HG02588 (cell line): Measurements from ENCODE around the gene ZEB2.
A peak's percentile ranks its signal among the peaks of the same experiment; 100 is the strongest.

Experiments used
- ATAC-seq: cut with Tn5 transposase; IDR thresholded peaks from one replicate; pipeline ENCODE4 v1.9.1; 2021; ENCODE audit warnings: mild to moderate bottlenecking, moderate library complexity; ENCODE audit not compliant: unreplicated experiment

ZEB2 gene

DNA sequence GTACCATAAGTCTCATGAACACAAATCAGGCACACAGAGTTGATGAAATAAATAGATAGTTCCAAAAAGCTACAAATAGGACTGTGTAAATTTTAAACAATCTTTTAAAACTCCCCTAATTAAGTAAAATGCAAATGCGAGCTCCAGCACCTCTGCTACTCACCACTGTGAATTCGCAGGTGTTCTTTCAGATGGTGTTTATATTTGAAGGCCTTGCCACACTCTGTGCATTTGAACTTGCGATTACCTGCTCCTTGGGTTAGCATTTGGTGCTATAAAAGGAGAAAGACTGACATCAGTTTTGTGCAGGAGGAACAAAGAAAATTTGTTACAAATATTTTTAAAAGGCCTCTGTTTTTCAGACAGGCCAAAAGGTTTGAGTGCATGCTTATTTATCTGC is 118.9 kb downstream of the ZEB2 start:
- ATAC-seq = no peak

DNA sequence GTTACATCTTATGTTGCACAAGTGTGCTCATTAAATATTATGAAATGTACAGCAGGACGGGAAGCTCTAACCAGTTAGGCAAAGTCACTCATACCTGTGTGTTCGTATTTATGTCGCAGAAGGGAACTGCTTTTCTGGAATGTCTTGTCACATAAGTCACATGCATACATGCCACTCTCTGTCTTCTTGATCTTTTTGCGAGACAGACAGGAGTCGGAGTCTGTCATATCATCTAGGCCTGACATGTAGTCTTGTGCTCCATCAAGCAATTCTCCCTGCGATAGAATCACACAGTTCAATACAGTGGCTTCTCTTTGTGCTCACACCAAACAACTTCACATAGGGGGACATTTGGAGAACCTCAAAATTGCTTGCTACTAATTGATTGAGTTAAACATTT is 123.6 kb downstream of the ZEB2 start:
- no peak for ATAC-seq

DNA sequence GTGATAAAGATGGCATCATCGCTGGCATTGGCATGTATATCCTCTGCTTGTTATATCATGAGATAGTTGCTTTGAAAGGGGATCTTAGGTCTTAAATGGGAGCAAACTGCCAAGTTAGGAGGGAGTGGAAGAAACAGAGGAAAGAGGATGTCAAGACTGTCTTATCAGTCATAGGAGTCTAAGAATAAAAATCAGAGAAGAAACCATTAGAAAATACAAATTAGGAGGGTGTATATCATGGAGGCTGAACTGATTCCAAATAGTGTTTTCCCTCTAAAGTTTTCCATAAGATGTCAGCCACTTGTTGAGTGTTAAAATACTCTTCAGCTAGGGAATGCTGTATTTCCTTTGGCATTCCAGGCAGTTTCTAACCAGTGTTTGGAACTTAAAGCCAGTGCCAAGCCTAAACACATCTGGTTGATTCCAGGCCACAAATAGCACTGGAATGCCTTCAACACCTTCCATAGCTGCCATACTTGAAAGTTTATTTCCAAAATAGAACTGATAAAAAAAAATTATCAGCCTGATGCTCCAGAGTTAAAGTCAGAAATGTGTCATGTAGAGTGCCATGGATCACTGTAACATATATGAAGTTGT is 129.4 kb downstream of the ZEB2 start:
- no peak for ATAC-seq

DNA sequence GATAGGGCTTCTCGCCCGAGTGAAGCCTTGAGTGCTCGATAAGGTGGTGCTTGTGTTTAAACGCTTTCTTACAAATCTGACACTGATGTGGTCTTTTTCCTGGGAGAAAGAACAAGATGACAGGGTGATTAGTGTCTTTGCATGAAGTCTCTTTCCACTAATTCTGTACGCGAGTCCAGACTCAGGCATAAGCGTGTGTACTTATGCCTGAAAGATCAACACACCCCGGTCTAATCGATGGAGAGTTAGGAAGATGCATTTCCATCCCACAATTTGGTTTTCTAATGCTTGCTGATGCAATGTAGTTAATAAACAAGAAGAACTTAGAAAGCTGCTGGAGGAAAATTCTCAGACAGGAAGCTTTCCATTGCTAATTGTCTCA is 130.0 kb downstream of the ZEB2 start:
- ATAC-seq = no peak

DNA sequence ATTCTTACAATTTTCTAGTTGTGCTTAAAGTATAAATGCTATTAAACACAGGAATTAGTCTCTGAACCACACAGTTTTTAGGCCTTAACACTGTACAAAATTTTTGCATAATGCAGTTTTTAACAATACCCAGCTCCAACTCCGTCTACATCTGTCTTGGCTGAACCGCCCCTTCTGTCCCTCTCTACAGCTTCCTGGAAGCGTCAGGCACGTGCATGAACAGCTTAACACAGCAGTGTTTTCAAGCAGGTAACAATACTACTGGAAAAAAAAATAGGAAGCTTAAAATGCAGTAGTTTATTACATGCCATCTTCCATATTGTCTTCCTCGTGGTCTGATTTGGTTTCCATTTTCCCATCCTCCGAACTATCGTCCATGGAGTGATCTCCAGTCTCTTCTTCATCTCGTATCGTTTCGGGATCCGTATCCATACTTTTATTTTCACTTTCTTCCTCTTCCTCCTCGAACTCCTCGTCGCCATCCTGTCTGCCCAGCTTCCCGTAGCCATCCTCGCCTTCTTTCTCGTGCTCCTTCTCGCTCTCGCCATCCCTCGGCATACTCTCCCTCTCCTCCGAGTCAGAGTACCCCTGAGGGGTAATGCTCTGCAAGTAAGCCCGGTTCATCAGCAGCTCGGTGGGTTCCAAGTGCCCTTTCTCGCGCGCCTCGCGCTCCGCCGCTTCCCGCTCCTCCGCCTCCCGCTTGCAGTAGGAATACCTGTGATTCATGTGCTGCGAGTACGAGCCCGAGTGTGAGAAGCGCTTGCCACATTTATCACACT is 130.6 kb downstream of the ZEB2 start:
- no peak for ATAC-seq

DNA sequence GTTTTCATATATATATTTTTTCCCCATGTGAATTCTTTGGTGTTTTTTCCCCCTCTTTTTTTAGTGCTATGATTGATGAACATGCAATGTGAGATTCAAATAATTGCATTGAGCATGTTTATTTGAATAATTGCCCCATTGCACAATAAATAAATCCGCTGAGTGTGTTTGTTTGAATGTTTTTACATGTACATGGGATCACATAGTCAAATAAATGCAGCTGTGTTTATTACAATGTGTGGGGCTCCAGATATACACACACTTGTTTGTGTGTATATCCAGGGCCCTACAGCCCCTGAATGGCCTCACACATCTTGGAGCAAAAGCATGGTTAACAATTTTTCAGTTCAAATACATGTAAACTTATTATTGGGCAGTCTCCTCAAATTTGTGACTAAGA is 134.5 kb downstream of the ZEB2 start:
- ATAC-seq = no peak

DNA sequence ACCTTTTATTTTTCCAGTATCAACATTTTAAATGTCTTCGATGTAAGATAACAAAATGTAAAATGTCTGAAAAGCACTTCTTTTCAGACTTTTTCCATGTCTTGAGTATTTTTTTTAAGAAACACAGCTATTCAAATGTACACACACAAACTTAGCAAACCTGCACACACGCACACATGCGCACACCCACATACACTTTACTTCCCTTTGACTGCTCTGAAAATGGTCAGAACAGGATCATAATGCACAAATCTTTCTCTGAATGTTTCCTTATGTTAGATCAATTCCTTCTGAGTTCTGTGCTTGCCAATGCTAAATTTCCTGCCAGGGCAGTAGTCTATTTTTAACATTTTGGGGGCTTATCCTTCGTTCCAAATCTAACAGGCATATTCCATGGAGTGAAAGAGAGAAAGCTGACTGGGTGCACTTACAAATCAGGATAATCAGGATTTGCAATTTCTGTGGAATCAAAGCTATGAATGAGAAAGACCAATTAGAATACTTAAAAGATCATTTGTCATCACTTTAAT is 136.3 kb downstream of the ZEB2 start:
- no peak for ATAC-seq

DNA sequence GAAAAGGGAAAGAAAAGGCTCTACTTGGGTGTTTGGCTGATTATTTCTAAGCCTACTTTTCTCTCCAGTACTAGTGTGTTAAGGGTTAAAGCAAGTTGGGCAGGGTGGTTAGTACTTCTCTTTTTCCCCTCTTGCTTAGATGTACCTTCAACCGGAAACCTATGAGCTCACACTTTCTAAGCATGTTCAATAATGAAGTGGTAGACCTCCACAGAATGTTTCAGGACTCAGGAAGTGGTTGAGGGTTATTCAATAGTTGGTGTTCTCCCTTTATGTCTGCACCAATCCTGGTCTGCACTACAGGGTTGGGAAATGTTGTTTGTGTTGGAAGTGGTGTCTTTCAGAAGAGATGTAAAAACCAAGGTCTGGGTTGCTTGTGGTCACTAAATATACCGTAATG is 137.1 kb downstream of the ZEB2 start:
- peak; percentile 98 for ATAC-seq

DNA sequence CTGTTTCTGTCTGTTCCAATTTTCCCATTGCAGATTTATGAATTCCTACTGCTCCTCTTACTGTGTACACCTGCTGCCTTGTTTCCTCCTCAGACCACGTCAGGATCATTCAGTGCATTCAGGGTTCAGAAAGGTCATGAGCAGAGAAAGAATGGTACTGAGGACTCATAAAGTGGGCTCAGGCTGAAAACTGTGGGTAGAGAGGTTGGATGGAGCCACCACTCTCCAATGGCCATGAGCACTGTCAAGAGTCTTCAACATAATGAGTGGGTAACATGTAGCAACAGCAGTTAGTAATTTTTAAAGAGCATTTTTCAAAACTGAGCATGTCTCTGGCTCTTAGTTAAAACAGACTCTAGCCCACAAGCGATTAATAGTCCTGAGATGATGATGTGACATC is 138.2 kb downstream of the ZEB2 start:
- ATAC-seq = no peak

DNA sequence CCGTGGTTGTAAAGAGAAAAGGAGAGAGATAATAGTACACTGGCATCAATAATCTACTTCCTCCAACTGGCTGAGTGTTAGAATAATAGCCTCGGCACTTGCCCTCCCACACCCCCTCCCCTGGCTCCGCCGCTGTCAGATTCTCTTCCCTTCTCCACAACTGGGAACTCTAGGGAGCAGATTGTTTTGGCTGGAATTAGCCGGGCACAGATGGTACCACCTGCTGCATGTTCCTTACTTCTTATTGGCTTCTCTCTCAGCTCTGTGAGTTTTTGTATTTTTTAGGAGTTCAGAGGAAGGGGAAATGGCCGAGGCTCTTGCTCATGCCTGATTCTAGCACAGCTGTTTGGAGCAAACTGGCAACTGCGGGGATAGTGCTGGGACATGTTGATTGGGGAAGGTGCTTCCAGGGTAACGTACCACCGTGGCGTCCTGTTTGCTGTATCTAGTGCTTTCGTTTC is 140.0 kb downstream of the ZEB2 start:
- ATAC-seq = no peak

DNA sequence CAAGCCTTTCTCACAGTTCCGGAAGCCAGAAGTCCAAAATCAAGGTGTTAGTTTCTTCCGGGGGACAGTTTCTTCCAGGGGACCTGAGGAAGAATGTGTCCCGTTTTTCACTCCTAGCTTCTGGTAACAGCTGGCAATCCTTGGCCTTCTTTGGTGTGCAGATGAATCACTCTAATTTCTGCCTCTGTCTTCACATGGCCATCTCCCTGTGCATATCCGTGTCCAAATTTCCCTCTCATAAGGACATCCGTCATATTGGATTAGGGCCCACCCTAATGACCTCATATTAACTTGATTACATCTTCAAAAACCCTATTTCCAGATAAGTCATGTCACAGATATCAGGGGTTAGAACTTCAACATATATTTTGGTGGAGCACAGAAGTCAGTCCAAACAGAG is 141.4 kb downstream of the ZEB2 start:
- no peak for ATAC-seq

DNA sequence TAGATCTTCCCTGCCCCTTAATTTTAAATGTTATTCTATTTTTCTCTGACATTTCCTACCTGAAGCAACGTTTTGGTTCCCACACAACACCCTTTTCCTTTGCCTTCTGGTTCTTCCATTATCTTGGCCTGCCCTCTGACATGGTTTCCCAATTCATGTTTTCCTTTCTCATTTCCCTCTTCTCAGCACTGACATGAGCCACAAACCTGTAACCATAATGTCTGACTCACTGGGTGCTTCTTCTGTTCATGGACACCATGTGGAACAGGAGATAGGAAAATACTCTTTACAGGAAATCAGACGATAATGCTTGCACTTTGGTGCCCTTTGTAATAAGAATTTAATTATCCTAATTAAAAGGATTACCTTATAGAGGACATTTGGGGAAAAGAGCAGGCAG is 142.0 kb downstream of the ZEB2 start:
- no peak for ATAC-seq

DNA sequence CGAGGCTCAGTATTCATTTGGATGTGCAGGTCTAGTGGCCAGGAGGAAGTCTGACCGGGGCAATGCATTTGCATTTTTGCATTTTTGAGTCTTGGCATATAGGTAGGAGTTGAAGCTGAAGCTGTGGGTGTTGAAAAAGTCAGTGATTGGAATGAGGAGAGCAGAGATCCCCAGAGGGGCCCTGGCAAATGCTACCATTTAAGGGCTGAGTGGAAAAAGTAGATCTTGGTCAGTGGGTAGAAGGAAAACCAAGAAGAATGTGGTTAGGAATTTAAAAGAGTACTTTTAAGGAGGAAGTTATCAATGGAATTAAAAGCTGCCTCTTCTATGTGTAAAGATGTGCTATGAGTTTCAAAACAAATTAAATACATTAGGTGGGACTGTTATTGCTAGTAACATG is 143.0 kb downstream of the ZEB2 start:
- no peak for ATAC-seq

DNA sequence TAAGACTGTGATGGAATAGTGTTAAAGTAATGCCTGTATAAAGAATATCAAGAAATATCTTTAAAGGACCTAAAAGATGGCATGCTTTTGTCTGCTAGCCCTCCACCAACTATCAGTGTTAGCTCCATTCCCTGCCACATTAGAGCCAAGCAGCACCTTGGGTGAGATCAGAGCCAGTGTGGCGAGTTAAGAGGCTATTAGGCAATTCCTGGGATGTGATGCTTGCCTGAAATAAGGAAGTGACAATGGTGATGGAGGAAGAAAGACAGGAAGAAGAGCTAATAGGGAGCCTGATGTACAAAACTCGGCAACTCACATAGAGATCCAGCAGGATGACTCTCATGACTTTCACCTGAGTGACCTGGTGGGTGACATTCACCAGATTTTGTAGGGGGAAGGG is 143.5 kb downstream of the ZEB2 start:
- ATAC-seq = no peak

DNA sequence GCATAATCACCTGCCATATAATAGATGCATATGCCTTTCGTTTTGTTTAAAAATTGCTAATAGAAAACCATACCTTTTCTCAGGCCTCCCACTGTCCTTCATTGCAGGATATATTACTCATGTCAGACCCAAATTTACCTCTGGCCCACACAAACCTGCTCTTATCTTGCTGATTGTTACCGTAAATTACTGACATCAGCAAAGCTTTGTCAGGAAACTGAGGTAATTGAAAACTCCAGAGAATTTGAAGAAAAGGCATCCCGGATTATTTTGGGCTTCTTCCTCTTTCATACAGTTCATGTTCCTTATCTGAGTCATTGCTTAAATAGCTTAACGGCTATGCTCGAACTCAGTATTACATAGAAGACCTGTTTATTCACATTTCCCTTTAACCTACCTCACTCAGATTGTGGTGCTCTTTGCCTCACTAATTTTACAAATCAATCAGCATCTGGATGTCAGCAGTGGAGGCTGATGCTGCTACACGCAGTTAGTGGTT is 145.7 kb downstream of the ZEB2 start:
- ATAC-seq = peak; percentile 61

DNA sequence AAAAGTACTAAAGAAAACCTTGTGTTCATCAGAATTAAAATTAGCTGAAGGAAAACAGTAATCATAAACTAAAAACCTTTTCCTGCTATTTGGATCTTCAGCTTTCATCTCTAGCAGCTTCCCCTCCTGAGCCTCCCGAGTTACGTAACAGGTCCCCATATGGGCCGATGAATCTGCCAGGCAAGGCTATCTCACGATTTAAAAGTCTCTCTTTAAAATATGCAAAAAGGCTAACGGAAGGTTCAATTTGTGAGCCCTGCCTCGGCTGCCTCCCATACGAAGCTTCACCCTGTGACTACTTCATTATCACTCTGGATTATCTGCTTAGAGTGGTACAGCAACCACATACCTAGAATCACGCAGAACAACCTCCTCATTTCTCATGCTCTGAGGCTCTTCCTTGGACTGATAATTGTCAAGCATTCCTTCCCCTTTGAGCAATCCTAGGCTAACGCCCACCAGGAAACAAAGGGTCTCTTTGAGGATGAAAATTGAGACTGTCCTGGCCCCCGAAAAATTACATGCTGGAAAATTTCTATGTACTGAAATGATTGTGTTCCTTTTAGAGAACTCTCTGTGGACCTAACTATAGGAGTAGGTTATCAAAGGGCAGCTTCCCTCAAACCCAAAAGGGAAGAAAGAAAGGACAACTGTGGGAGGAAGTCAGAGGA is 147.4 kb downstream of the ZEB2 start:
- ATAC-seq = no peak

DNA sequence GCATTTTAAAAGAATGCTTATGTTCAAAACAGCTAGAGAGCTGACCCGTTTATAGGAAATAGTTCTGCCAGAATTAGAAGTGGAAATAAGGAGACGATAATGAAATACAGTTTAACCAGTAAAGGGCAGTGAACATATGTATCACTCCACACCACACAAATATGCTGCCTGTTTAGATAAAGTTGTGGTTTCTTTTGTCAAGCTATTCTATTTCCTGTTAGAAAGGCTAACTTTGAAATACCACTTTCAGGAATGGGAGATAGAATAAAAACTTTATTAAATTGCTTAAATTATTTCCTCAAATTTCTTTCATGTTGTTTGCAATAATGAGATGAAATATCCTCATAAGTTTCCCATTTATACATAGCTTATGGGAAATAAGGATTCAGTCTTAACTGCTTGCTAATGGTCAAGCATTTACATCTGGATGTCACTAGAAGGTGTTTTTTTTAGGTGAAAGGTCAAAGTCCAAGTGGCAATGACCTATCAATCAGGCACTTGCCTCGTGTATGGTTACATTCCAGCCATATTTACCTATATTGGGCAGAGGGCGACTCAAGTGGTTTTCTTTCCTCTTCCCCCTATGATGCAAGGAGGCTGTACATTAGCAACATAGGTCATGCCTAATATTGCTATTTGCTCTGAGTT is 148.9 kb downstream of the ZEB2 start:
- no peak for ATAC-seq

DNA sequence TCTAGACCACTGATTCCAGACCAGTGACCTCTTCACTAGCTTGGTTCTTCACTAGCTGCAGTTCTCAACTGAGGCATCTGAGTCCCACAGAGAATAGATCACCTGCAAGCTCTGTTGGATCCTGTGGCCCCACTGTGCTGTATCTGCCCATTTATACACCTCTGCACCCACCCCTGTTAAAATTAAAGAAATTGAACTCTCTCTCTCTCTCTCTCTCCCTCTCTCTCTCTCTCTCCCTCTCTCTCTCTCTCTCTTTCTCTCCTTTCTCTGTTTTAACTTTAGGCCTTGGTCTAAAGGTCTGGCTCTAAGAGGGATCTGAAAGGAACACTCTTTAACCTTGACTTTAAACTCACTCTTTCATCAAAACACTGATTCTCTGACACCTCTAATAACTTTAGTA is 150.5 kb downstream of the ZEB2 start:
- no peak for ATAC-seq

DNA sequence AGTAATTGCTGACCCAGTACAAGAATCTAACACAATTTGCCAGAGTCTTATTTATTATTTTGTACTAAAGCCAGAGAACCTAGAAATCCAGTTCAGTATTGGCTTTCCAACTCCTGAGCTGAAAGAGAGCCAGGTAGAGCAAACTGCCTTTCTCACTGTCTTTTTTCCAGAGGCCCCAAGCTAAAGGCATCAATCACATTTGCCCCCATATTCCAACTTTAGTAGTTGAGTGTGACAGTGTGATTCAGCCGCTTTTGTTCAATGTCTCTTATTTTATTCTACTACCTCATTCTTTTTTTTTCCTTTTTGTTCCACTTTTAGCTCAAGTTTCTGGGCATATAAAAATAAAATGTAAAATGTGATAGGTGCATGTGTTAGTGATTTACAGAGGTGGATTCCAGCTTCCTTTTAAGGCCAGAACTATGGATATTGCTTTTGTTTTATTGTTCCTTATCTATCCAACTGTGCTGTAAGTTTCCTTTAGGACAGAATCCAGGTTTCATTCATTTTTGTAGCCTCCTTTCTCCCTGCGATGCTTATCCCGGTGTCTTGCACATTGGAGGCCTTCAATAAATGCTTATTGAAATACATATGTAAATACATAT is 153.0 kb downstream of the ZEB2 start:
- ATAC-seq = no peak

DNA sequence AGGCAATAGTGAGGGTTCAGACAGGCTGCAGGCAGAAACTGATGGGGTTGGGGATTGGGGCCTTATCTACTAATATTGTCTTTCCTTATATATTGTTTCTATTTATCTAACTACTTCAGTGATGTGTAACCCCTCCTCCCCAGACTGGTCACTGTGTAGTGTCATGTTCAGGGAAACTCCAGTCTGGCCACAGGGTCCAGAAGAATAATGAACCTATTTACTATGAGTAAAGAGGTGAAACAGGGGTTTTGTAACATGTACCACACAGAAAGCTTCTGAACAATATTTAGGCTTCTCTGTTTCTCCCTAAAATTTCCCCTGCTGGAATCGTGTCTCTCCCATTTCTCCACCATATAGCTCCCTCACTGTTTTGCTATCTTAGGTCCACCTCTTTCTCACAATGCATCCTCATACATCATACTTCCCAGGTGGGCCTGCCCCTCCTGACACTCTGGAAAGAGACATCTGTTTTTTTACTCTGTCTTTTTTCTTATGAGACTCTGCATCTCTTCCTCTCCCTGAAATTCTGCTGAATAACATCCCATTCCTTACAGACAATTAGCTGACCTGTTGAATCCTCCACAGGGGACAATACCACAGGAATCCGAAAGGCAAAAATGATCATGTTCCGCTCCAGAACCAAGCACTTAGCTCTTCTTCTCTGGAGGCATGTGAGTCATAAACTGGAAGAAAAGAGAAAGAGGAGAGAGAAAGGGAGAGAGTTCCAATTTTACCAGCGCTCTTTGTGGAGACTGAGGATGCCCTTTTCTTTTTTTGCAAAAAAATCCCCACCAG is 154.8 kb downstream of the ZEB2 start:
- peak; percentile 97 for ATAC-seq
